DND-41 (cell line): ENCODE data around the gene DGUOK.

Source experiments
- ATAC-seq: fragments of 200-7000 bp; cut with Tn5 transposase; 3 replicates; pipeline ENCODE4 v1.9.1; 2021; ENCODE audit warnings: low read depth; ENCODE audit not compliant: insufficient read depth
- DNase-seq: peaks from one replicate; pipeline ENCODE4 v3.0.0-alpha.2; 2020
- H2AFZ ChIP-seq: 2 replicates; pipeline ENCODE4 v1.6.0; 2012; ENCODE audit warnings: low read depth, low read length
- H3K27ac ChIP-seq: 2 replicates; pipeline ENCODE4 v1.5.1; 2012; ENCODE audit warnings: low read length, inconsistent platforms
- H3K27me3 ChIP-seq: fragments of 200-600 bp; sonication (generic); 2 replicates; pipeline ENCODE4 v1.6.0; 2012; ENCODE audit warnings: low read length, mild to moderate bottlenecking, inconsistent platforms; ENCODE audit not compliant: insufficient read depth, poor library complexity
- H3K36me3 ChIP-seq: 2 replicates; pipeline ENCODE4 v1.5.1; 2012; ENCODE audit warnings: low read length, inconsistent platforms; ENCODE audit not compliant: insufficient read depth
- H3K4me1 ChIP-seq: 2 replicates; pipeline ENCODE4 v1.5.1; 2012; ENCODE audit warnings: mild to moderate bottlenecking, low read length; ENCODE audit not compliant: insufficient read depth
- H3K4me2 ChIP-seq: 2 replicates; pipeline ENCODE4 v1.6.0; 2012; ENCODE audit warnings: mild to moderate bottlenecking, moderate library complexity, low read length, inconsistent platforms; ENCODE audit not compliant: insufficient read depth
- H3K4me3 ChIP-seq, 2 experiments: fragments of 200-600 bp in 1 of 2; shearing (Covaris generic) in 1 of 2; 2 replicates each; pipeline ENCODE4 v1.5.1; 2012 to 2016; ENCODE audit warnings: inconsistent platforms in 2 of 2, low read length in 2 of 2, mild to moderate bottlenecking in 2 of 2, low read depth in 1 of 2, moderate library complexity in 1 of 2
- H3K79me2 ChIP-seq: 2 replicates; pipeline ENCODE4 v1.6.0; 2012; ENCODE audit warnings: low read length, inconsistent platforms; ENCODE audit not compliant: insufficient read depth
- H3K9ac ChIP-seq: 2 replicates; pipeline ENCODE4 v1.6.0; 2012; ENCODE audit warnings: low read depth, mild to moderate bottlenecking, inconsistent platforms, low read length, moderate library complexity
- H3K9me3 ChIP-seq: 2 replicates; pipeline ENCODE4 v1.5.1; 2012; ENCODE audit warnings: low read length, moderate library complexity, mild to moderate bottlenecking, inconsistent platforms; ENCODE audit not compliant: insufficient read depth, severe bottlenecking
- H4K20me1 ChIP-seq: 2 replicates; pipeline ENCODE4 v1.6.0; 2012; ENCODE audit warnings: low read length; ENCODE audit not compliant: insufficient read depth
- CTCF ChIP-seq: IDR thresholded peaks from 2 replicates; pipeline ENCODE4 v1.5.1; 2012; ENCODE audit warnings: borderline replicate concordance, low read length, moderate library complexity, mild to moderate bottlenecking; ENCODE audit not compliant: poor library complexity, severe bottlenecking; ENCODE audit errors: extremely low read depth
- EZH2 ChIP-seq: IDR thresholded peaks from 3 replicates; pipeline ENCODE4 v1.6.1; 2012; ENCODE audit warnings: borderline replicate concordance, low read depth, mild to moderate bottlenecking, moderate library complexity, low read length, inconsistent platforms; ENCODE audit not compliant: severe bottlenecking

DGUOK gene

GRCh38 chr2:73987109-73987947 is 60.6 kb downstream of the DGUOK start:
- peak overlapping the region; percentile 95 for H3K4me2 ChIP-seq
- H3K4me3 ChIP-seq, result peak overlapping the region; percentile 10 to 71; a peak in 3 of 4 replicates
- H2AFZ ChIP-seq, result no peak overlapping the region

GRCh38 chr2:73987948-73988700 is 61.4 kb downstream of the DGUOK start:
- Histone ChIP-seq H2AFZ (no peak overlapping the region), H3K9ac (peak overlapping the region; percentile 86)

More at GRCh38 chr2:73987109-73987947, 60.6 kb downstream of the DGUOK start:
- Histone ChIP-seq H4K20me1 (peaks cover 52% of the 10 kb centered on the region; the same call in 1 of the 2 replicates), H3K79me2 (peaks cover 70% of the 10 kb centered on the region), H3K9ac (peak overlapping the region; percentile 86), H3K27me3 (no peaks in the 10 kb centered on the region), H3K9me3 (no peaks in the 10 kb centered on the region), H3K4me1 (peaks cover 68% of the 10 kb centered on the region), H3K27ac (peak overlapping the region; percentile 79), H3K36me3 (peaks cover 55% of the 10 kb centered on the region)
- no peak for TF ChIP-seq CTCF
- TF ChIP-seq EZH2, result no peak
- peak; percentile 32; the same call in 1 of the 3 replicates for ATAC-seq
- DNase-seq, result peak; percentile 27

GRCh38 chr2:73989972-73990371 is 63.3 kb downstream of the DGUOK start:
- Histone ChIP-seq H3K4me3 (0 out of 4 replicates have a peak overlapping the region, but pooled peaks of 1 of the 2 experiments have one; percentile 28), H2AFZ (no peak overlapping the region), H3K27me3 (no peaks in the 10 kb centered on the region), H4K20me1 (peaks cover 74% of the 10 kb centered on the region), H3K9ac (no peak overlapping the region), H3K36me3 (peaks cover 73% of the 10 kb centered on the region), H3K4me1 (peaks cover 68% of the 10 kb centered on the region), H3K27ac (no peak overlapping the region), H3K79me2 (peaks cover 96% of the 10 kb centered on the region), H3K9me3 (no peaks in the 10 kb centered on the region), H3K4me2 (peak overlapping the region; percentile 95)
- ATAC-seq (no peak), DNase-seq (no peak)
- TF ChIP-seq EZH2 (no peak), CTCF (no peak)

More at GRCh38 chr2:73987948-73988700, 61.4 kb downstream of the DGUOK start:
- DNase-seq, result no peak
- peak overlapping the region; percentile 95 for H3K4me2 ChIP-seq
- peak overlapping the region; percentile 57 for H3K27ac ChIP-seq
- H3K36me3 ChIP-seq, result peaks cover 60% of the 10 kb centered on the region
- no peak for ATAC-seq
- TF ChIP-seq EZH2, result no peak
- TF ChIP-seq CTCF, result no peak
- H4K20me1 ChIP-seq, result peaks cover 57% of the 10 kb centered on the region
- peaks cover 78% of the 10 kb centered on the region for H3K79me2 ChIP-seq
- H3K9me3 ChIP-seq, result no peaks in the 10 kb centered on the region
- no peaks in the 10 kb centered on the region for H3K27me3 ChIP-seq
- peak overlapping the region; percentile 10 to 71; a peak in 3 of 4 replicates for H3K4me3 ChIP-seq
- peaks cover 72% of the 10 kb centered on the region for H3K4me1 ChIP-seq
